HepG2 (cell line): ENCODE data around the gene MYO1E. TPM values are rescaled to one million over a fixed set of nuclear protein-coding genes. Genes with fewer than 3 reads are reported as not detected.

Experiments
- PRMT3 ChIP-seq: sonication (generic); formaldehyde crosslinking; IDR thresholded peaks from 2 replicates; pipeline ENCODE4 v1.8.1; 2022; ENCODE audit warnings: low read depth, mild to moderate bottlenecking, moderate library complexity, missing genetic modification reagents, borderline replicate concordance
- REPIN1 ChIP-seq: sonication (generic); formaldehyde crosslinking; IDR thresholded peaks from 2 replicates; pipeline ENCODE4 v1.8.0; 2022; ENCODE audit warnings: missing genetic modification reagents, low read depth, mild to moderate bottlenecking, borderline replicate concordance
- SP1 ChIP-seq, 2 experiments: fragments of 450-650 bp in 1 of 2; sonication (generic) in 1 of 2; formaldehyde crosslinking in 1 of 2; IDR thresholded peaks; 2 replicates each; pipeline versions ENCODE4 v1.4.0 to v1.6.1; 2016 to 2020; ENCODE audit warnings: missing genetic modification reagents in 1 of 2
- ZBTB21 ChIP-seq: sonication (generic); formaldehyde crosslinking; IDR thresholded peaks from 2 replicates; pipeline ENCODE4 v1.4.0; 2020; ENCODE audit warnings: missing genetic modification reagents
- ZNF264 ChIP-seq: sonication (generic); formaldehyde crosslinking; IDR thresholded peaks from 2 replicates; pipeline ENCODE4 v1.4.0; 2020; ENCODE audit warnings: missing genetic modification reagents
- polyA plus RNA-seq, 8 experiments: library from polyadenylated mRNA; depleted of rRNA in 3 of 8; stranded (reverse) in 7 of 8; unstranded in 1 of 8; fragments of >200 nt; fragmentation: Illumina TruSeq in 4 of 8; extraction: Trizol in 4 of 8; gene quantifications; 2 replicates each; pipeline versions ENCODE4 v1.2.1 to v1.2.3, GENCODE V29; 2011 to 2016; ENCODE audit warnings: low read depth in 4 of 8, missing spikeins in 1 of 8, mixed read lengths in 1 of 8; ENCODE audit not compliant: insufficient read depth in 1 of 8
- total RNA-seq, 5 experiments: library from RNA; depleted of rRNA; stranded (reverse); fragments of >200 nt; fragmentation: Illumina TruSeq; extraction: Trizol; gene quantifications; 2 replicates each; pipeline ENCODE4 v1.2.3, GENCODE V29; 2016; ENCODE audit warnings: low read depth in 1 of 5
- TF ChIP-seq, protein P1 (sequence below): sonication (generic); formaldehyde crosslinking; IDR thresholded peaks from 2 replicates; pipeline ENCODE4 v1.4.0; 2020; ENCODE audit warnings: missing genetic modification reagents
- TF ChIP-seq, protein P2 (sequence below): sonication (generic); formaldehyde crosslinking; IDR thresholded peaks from 2 replicates; pipeline ENCODE4 v1.4.0; 2020; ENCODE audit warnings: missing genetic modification reagents

MYO1E gene
- total and polyA plus RNA-seq, 2 of the 13 experiments (the other 11 are each of a cell fraction or from before 2014, with no cell fraction given) = 15.7 to 25.1 TPM

DNA sequence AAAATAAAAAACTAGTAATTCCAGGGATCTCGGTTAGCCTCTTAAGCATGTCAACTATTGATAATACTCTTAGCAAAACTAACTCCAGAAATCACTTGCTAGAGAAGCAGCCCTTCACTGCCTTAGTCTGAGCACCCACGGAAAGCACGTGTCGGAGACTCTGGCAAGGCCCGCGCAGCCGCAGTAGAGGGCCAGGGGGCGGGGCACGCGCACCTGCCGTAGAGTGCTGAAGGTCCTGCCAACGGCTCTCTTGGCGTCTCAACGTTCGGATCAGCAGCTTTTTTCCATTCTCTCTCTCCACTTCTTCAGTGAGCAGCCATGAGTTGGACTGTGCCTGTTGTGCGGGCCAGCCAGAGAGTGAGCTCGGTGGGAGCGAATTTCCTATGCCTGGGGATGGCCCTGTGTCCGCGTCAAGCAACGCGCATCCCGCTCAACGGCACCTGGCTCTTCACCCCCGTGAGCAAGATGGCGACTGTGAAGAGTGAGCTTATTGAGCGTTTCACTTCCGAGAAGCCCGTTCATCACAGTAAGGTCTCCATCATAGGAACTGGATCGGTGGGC, 166.0 kb downstream of the MYO1E start, which contains the start of gene LDHAL6B (continued):
- TF ChIP-seq REPIN1 (no peak), ZNF264 (no peak), SP1 (IDR thresholded peaks at IDR 0.05) (no peak), SP1 (CRISPR knock-in tag; IDR thresholded peaks at IDR 0.05) (no peak), PRMT3 (CRISPR knock-in tag) (no peak), ZBTB21 (CRISPR knock-in tag) (no peak)
- TF ChIP-seq, protein P1, sequence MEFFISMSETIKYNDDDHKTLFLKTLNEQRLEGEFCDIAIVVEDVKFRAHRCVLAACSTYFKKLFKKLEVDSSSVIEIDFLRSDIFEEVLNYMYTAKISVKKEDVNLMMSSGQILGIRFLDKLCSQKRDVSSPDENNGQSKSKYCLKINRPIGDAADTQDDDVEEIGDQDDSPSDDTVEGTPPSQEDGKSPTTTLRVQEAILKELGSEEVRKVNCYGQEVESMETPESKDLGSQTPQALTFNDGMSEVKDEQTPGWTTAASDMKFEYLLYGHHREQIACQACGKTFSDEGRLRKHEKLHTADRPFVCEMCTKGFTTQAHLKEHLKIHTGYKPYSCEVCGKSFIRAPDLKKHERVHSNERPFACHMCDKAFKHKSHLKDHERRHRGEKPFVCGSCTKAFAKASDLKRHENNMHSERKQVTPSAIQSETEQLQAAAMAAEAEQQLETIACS (CRISPR knock-in tag) = no peak
- TF ChIP-seq, protein P2, sequence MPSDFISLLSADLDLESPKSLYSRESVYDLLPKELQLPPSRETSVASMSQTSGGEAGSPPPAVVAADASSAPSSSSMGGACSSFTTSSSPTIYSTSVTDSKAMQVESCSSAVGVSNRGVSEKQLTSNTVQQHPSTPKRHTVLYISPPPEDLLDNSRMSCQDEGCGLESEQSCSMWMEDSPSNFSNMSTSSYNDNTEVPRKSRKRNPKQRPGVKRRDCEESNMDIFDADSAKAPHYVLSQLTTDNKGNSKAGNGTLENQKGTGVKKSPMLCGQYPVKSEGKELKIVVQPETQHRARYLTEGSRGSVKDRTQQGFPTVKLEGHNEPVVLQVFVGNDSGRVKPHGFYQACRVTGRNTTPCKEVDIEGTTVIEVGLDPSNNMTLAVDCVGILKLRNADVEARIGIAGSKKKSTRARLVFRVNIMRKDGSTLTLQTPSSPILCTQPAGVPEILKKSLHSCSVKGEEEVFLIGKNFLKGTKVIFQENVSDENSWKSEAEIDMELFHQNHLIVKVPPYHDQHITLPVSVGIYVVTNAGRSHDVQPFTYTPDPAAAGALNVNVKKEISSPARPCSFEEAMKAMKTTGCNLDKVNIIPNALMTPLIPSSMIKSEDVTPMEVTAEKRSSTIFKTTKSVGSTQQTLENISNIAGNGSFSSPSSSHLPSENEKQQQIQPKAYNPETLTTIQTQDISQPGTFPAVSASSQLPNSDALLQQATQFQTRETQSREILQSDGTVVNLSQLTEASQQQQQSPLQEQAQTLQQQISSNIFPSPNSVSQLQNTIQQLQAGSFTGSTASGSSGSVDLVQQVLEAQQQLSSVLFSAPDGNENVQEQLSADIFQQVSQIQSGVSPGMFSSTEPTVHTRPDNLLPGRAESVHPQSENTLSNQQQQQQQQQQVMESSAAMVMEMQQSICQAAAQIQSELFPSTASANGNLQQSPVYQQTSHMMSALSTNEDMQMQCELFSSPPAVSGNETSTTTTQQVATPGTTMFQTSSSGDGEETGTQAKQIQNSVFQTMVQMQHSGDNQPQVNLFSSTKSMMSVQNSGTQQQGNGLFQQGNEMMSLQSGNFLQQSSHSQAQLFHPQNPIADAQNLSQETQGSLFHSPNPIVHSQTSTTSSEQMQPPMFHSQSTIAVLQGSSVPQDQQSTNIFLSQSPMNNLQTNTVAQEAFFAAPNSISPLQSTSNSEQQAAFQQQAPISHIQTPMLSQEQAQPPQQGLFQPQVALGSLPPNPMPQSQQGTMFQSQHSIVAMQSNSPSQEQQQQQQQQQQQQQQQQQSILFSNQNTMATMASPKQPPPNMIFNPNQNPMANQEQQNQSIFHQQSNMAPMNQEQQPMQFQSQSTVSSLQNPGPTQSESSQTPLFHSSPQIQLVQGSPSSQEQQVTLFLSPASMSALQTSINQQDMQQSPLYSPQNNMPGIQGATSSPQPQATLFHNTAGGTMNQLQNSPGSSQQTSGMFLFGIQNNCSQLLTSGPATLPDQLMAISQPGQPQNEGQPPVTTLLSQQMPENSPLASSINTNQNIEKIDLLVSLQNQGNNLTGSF (CRISPR knock-in tag) = no peak
- TF ChIP-seq, all 625 proteins: peak for 0
